Ecto neural progenitor cell (in vitro differentiated cells): ENCODE data around the gene COQ7.

Source experiments
- DNase-seq: peaks from one replicate; pipeline ENCODE4 v3.0.0-alpha.2; 2018; ENCODE audit warnings: low spot score

Gene COQ7

GRCh38 chr16:19086322-19087199 is 19.1 kb downstream of the COQ7 start:
- peak; percentile 93 for DNase-seq

DNA sequence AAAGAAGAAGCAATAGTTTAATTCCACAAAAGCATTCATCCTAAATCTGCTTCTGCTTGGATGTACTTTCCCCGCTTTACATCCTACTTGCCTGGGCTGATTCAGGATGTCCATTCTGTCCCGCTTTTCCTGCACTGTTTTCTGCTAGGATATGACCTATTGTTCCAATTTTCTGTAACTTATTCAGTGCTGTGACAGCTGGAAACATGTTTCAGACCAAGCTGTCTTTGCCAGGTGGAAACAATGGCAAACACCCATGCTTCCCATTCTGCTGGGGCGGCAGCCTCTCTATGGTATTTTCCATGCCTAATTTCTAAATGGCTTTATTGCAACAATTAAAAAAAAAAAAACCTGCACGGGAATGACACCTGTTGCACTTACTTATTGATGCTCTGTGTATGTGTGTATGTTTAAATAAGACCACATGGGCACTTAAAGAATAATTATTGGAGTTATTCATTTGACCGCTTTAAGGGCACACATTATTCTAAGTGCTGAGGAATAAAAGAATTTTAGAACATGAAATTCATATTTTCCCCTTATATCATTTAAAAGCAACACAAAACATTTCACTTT is 21.0 kb downstream of the COQ7 start:
- DNase-seq = no peak

DNA sequence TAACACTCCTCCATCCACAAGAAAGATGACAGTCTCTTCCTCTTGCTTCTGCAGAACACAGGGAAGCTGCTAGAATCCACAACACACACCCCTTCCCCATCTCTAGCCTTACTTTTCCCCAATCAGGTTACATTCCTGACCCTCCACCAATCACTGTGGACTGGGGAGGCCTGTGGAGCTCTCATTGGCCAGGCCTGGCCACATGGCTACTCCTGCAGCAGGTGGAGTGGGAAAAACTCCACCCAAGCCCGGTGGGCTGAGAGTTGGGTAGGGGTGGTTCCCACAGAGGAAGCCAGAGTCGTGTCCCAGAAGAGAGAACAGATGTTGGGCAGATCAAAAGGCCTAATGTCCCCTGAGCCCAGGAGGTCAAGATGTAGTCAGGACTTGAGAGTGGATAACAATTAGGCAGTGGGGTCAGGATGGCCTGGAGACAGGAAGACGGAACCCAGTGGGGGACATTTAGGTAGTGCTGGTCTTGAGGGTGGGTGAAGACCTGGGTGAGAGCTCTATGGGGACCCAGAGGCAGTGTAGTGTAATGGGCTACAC is 22.1 kb downstream of the COQ7 start:
- no peak for DNase-seq

- DNase-seq = no peak
Observed at GRCh38 chr16:19090916-19091315, 23.5 kb downstream of the COQ7 start.

- DNase-seq = no peak
Observed at GRCh38 chr16:19092653-19093410, 25.4 kb downstream of the COQ7 start.

DNA sequence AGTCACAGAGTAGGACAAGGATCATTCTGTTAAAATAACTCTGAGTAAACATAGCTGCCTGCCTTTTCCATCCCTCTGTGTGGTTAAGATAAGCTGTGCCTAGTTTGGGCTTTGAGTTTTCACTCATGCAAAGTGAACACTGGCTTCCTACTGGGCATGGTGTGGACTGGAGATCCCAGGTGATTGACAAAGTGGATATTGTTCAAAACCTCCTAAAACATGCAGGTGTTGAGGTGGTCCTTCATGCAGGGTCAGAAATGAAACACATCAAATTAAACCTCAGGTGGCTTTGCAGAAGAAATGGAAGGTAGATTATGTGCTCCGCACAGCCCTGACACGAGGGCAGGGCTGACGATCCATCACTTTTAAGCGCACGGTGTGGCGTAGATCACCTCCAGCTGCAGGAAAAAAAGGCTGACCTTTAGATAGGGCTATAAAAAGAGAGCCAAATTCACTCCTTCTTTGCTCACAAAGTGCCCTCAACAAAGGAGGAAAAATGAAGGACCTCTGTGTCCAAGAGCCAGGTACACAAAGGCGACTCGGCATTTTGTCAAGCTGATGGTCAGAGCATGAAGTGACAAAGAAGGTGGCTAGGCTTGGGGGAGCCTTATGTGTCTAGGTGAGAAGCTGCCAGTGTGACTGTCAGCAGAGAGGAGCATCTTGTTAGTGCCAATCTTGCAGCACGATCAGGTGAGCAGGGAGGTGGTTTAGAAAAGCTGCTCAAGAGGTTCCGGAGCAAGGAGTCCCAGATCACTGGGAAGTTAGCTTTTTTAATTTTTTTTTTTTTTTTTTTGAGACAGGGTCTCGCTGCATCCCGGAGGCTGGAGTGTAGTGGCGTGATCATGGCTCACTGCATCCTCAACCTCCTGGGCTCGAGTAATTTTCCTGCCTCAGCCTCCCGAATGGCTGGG is 26.5 kb downstream of the COQ7 start:
- no peak for DNase-seq

DNA sequence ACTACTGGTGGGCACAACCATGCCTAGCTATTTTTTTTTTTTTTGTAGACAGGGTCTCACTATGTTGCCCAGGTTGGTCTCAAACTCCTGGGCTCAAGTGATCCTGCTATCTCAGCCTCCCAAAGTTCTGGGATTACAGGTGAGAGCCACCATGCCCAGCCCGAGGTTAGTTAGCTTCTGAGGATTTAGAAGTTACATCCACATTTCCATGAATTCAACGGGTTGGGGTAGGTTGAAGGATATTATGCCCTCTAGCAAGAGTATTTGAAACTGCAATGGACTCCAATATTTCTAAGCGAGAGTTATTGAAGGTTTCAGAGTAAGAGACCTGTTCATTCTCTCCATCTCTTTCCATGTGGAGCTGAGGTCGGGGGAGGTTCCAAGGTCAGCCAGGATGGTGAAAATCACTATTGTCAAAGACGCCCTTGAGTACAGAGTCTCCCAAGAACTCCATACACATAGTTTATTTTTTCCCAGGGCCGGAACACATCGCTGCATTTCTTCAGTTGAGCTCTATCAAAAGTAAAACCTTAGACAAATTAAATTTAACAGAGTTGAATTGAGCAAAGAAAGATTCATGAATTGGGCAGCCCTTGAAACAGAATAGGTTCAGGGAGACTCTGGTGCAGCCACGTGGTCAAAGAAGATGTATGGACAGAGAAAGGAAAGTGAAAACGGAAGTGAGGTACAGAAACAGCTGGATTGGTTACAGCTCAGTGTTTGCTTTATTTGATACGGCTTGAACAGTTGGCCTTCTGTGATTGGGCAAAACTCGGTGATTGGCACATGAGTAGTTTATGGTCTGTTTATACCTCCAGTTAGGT is 27.3 kb downstream of the COQ7 start:
- DNase-seq = no peak

GRCh38 chr16:19095654-19096053 is 28.2 kb downstream of the COQ7 start:
- DNase-seq = no peak

DNA sequence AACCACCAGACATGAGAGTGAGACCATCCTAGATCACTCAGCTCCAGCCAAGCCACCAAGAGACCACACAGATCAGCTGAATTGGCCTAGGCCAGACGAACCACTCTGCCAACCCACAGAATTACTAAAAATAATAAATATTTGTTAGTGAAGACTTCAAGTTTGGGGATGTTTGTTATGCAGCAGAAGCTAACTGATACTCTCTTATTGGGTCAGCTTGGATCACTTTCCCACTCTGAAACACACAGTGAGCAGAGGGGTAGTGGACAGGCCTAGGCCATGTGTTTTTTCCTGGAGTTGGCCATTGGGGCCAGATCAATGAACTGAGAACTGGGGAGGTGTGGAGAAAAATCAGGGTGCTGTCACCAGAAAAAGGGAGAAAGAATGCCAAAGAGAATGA is 30.8 kb downstream of the COQ7 start:
- no peak for DNase-seq

GRCh38 chr16:19102187-19102872 is 34.9 kb downstream of the COQ7 start:
- no peak for DNase-seq

DNA sequence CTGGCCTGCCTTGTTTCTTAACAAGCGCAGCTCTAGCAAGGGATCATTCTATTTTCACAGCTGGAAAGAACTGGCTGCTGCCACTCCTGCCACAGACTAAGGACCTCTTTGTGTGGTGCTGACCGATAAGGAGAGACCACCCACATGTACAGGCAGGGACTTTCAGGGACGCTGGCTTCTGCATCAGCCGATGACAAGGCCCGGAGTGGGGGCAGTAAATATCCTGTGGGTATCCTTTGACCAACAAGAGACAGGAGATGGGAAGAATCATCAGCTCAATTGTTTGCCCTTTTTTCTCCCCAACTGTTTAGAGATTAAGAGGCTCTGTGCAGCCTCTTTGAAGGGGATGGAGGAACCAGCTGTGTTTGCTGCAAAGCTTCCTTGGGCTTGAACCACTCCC is 37.2 kb downstream of the COQ7 start:
- DNase-seq = peak; percentile 56

- no peak for DNase-seq
Observed at GRCh38 chr16:19105131-19105530, 37.7 kb downstream of the COQ7 start.

GRCh38 chr16:19105891-19106624 is 38.6 kb downstream of the COQ7 start:
- no peak for DNase-seq

GRCh38 chr16:19106625-19107020 is 39.2 kb downstream of the COQ7 start:
- DNase-seq = no peak

DNA sequence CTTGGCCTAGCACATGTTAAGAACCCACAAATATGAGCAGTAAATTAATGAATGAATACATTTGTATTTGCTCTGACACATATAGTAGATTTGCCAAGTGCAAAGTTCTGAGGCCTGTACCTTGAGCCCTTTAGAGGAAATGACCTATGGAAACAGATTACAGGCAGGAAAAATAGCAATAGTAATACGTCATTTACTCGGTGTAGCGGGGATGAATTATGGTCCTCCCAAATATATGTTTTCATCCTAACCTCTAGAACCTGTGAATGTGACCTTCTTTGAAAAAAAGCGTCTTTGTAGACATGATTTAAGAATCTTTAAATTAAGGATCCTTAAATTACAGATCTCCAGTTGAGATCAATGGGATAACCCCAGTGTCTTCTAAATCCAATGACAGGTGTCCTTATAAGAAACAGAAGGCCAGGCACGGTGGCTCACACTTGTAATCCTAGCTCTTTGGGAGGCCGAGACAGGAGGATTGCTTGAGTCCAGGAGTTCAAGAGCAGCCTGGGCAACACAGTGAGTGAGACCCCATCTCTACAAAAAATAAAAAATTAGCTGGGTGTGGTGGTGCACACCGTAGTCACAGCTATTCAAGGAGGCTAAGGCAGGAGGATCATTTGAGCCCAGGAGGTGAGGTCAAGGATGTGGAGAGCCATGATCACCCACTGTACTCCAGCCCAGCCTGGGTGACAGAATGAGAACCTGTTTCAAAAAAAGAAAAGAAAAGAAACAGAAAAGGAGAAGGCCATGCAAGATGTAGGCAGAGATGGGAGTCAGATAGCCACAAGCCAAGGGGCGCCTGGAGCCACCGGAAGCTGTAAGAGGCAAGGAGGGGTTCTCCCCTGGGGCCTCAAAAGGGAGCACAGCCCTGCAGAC is 41.2 kb downstream of the COQ7 start:
- DNase-seq = no peak

DNA sequence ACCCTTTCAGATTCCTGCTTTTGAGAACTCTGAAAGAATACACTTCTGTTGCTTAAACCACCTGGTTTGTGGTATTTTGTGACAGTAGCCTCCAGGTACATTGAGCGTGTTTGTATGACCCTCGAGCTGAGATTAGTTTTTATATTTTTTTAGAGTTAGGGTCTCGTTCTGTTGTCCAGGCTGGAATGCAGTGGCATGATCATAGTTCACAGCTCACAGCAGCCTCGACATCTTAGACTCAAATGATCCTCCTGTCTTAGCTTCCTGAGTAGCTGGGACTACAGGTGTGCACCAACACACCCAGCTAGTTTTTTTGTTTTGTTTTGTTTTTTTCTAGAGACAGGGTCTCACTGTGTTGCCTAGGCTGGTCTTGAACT is 41.9 kb downstream of the COQ7 start:
- no peak for DNase-seq

GRCh38 chr16:19110537-19111360 is 43.3 kb downstream of the COQ7 start:
- DNase-seq = no peak

GRCh38 chr16:19112099-19112407 is 44.6 kb downstream of the COQ7 start:
- no peak for DNase-seq
